Naive B cell (primary cell): Measurements from ENCODE around the gene HMX2. TPM values are rescaled to one million over a fixed set of nuclear protein-coding genes. Genes with fewer than 3 reads are reported as not detected.
A peak's percentile ranks its signal among the peaks of the same experiment; 100 is the strongest.
"Not testable (repeated sequence)": the region's sequence is repeated elsewhere in the genome, so short reads cannot be mapped to it uniquely, and the experiment has no call there.

Experiments used
- ATAC-seq, 2 donors: fragments of 150-1000 bp; cut with Tn5 transposase; 2 replicates each; pipeline ENCODE4 v1.10.0; 2021; ENCODE audit warnings: low read depth in 2 of 2, mild to moderate bottlenecking in 2 of 2, moderate library complexity in 2 of 2
- DNase-seq: peaks from one replicate; pipeline ENCODE4 v3.0.0; 2022
- H3K27ac Mint-ChIP-seq, 6 donors: one replicate each; pipeline ENCODE4 v1.8.0; 2020 to 2022; ENCODE audit warnings: mild to moderate bottlenecking in 6 of 6, mixed read lengths in 6 of 6, moderate library complexity in 5 of 6, inconsistent platforms in 2 of 6
- H3K27me3 Mint-ChIP-seq, 3 donors: one replicate each; pipeline ENCODE4 v1.8.0; 2021 to 2022; ENCODE audit warnings: mixed read lengths in 3 of 3, mild to moderate bottlenecking in 1 of 3
- H3K36me3 Mint-ChIP-seq, 2 donors: one replicate each; pipeline ENCODE4 v1.8.0; 2020 to 2022; ENCODE audit warnings: mixed read lengths in 2 of 2, inconsistent platforms in 1 of 2, mild to moderate bottlenecking in 1 of 2
- H3K4me1 Mint-ChIP-seq, 3 donors: one replicate each; pipeline ENCODE4 v1.8.0; 2020 to 2022; ENCODE audit warnings: mixed read lengths in 3 of 3, inconsistent platforms in 1 of 3, mild to moderate bottlenecking in 1 of 3, moderate library complexity in 1 of 3
- H3K4me3 Mint-ChIP-seq, 8 donors: one replicate each; pipeline ENCODE4 v1.8.0; 2020 to 2022; ENCODE audit warnings: mild to moderate bottlenecking in 8 of 8, mixed read lengths in 8 of 8, moderate library complexity in 8 of 8, inconsistent platforms in 2 of 8
- H3K9me3 Mint-ChIP-seq, 7 donors: one replicate each; pipeline ENCODE4 v1.8.0; 2020 to 2022; ENCODE audit warnings: mixed read lengths in 7 of 7, mild to moderate bottlenecking in 5 of 7, inconsistent platforms in 2 of 7, moderate library complexity in 1 of 7
- polyA plus RNA-seq, 6 donors: library from polyadenylated mRNA; unstranded; fragments of 300-500 nt; fragmentation: Illumina TruSeq; gene quantifications; one replicate each; pipeline ENCODE4 v1.2.3, GENCODE V29; 2021; ENCODE audit warnings: low read depth in 6 of 6

The HMX2 gene
- polyA plus RNA-seq, 6 donors from 2014 or later: not detected

GRCh38 chr10:123164319-123164718 lies 16.4 kb downstream of the HMX2 start:
- H3K36me3 Mint-ChIP-seq: peaks cover 8 to 21% of the 10 kb centered on the region in 2 donors
- DNase-seq (no peak), ATAC-seq (no peak)
- H3K4me1 Mint-ChIP-seq: peaks cover 0 to 11% (median 7%) of the 10 kb centered on the region in 3 donors
- H3K4me3 Mint-ChIP-seq: no peak overlapping the region
- no peaks in the 10 kb centered on the region for H3K27me3 Mint-ChIP-seq
- no peak overlapping the region for H3K27ac Mint-ChIP-seq
- no peaks in the 10 kb centered on the region for H3K9me3 Mint-ChIP-seq

GRCh38 chr10:123165445-123166072 lies 17.6 kb downstream of the HMX2 start:
- peaks cover 8 to 21% of the 10 kb centered on the region in 2 donors for H3K36me3 Mint-ChIP-seq
- ATAC-seq (no peak), DNase-seq (no peak)
- no peak overlapping the region for H3K27ac Mint-ChIP-seq
- peaks cover 0 to 3% (median 3%) of the 10 kb centered on the region in 3 donors for H3K4me1 Mint-ChIP-seq
- no peaks in the 10 kb centered on the region for H3K27me3 Mint-ChIP-seq
- no peak overlapping the region for H3K4me3 Mint-ChIP-seq
- H3K9me3 Mint-ChIP-seq: no peaks in the 10 kb centered on the region

- H3K4me1 Mint-ChIP-seq: peaks cover 0 to 2% (median 0%) of the 10 kb centered on the region in 3 donors
- no peaks in the 10 kb centered on the region for H3K27me3 Mint-ChIP-seq
- peaks cover 8 to 18% of the 10 kb centered on the region in 2 donors for H3K36me3 Mint-ChIP-seq
- no peaks in the 10 kb centered on the region for H3K9me3 Mint-ChIP-seq
- no peak for DNase-seq
- ATAC-seq: no peak
- H3K4me3 Mint-ChIP-seq: no peak overlapping the region
- H3K27ac Mint-ChIP-seq: peak overlapping the region in 2 of 6 donors; percentile 43 to 65
Measured at GRCh38 chr10:123166618-123167017, 18.7 kb downstream of the HMX2 start.

- ATAC-seq: no peak
- peaks cover 8 to 28% of the 10 kb centered on the region in 2 donors for H3K36me3 Mint-ChIP-seq
- no peak for DNase-seq
Measured at GRCh38 chr10:123170961-123171360, 23.0 kb downstream of the HMX2 start.

GRCh38 chr10:123171616-123172015 lies 23.7 kb downstream of the HMX2 start:
- Mint-ChIP-seq H3K36me3 (peaks cover 8 to 34% of the 10 kb centered on the region in 2 donors), H3K27ac (peak overlapping the region in 1 of 6 donors; percentile 63)
- not testable (repeated sequence) for H3K4me3 Mint-ChIP-seq, DNase-seq, H3K27me3 Mint-ChIP-seq, H3K9me3 Mint-ChIP-seq, H3K4me1 Mint-ChIP-seq, ATAC-seq

More at GRCh38 chr10:123170961-123171360, 23.0 kb downstream of the HMX2 start:
- Mint-ChIP-seq H3K9me3 (peaks cover 0 to 1% (median 0%) of the 10 kb centered on the region in 7 donors), H3K27ac (no peak overlapping the region), H3K4me1 (peaks cover 2 to 5% (median 4%) of the 10 kb centered on the region in 3 donors), H3K27me3 (no peaks in the 10 kb centered on the region), H3K4me3 (no peak overlapping the region)

- no peak for ATAC-seq
- no peak for DNase-seq
- Mint-ChIP-seq H3K4me1 (peaks cover 0 to 5% (median 4%) of the 10 kb centered on the region in 3 donors), H3K27me3 (no peaks in the 10 kb centered on the region), H3K27ac (peak overlapping the region in 1 of 6 donors; percentile 42), H3K9me3 (peaks cover 0 to 10% (median 5%) of the 10 kb centered on the region in 7 donors), H3K36me3 (peaks cover 0 to 34% of the 10 kb centered on the region in 2 donors), H3K4me3 (no peak overlapping the region)
Measured at GRCh38 chr10:123175389-123176387, 27.8 kb downstream of the HMX2 start.

- not testable (repeated sequence) for H3K27ac Mint-ChIP-seq, H3K4me3 Mint-ChIP-seq, H3K27me3 Mint-ChIP-seq, DNase-seq, H3K4me1 Mint-ChIP-seq, ATAC-seq
- Mint-ChIP-seq H3K36me3 (peaks cover 5 to 31% of the 10 kb centered on the region in 2 donors), H3K9me3 (peaks cover 3 to 19% (median 14%) of the 10 kb centered on the region in 7 donors)
Measured at GRCh38 chr10:123178390-123178789, 30.5 kb downstream of the HMX2 start.

- Mint-ChIP-seq H3K9me3 (peaks cover 4 to 38% (median 30%) of the 10 kb centered on the region in 7 donors), H3K27ac (peak overlapping the region in 1 of 6 donors; percentile 37), H3K27me3 (no peaks in the 10 kb centered on the region), H3K4me1 (no peaks in the 10 kb centered on the region), H3K4me3 (no peak overlapping the region), H3K36me3 (peaks cover 24 to 32% of the 10 kb centered on the region in 2 donors)
- DNase-seq: no peak
- ATAC-seq: no peak
Measured at GRCh38 chr10:123180101-123181090, 32.5 kb downstream of the HMX2 start.

- no peak overlapping the region for H3K27ac Mint-ChIP-seq
- H3K27me3 Mint-ChIP-seq: no peaks in the 10 kb centered on the region
- ATAC-seq: no peak
- DNase-seq: no peak
- H3K9me3 Mint-ChIP-seq: peaks cover 4 to 46% (median 32%) of the 10 kb centered on the region in 7 donors
- H3K4me1 Mint-ChIP-seq: no peaks in the 10 kb centered on the region
- H3K4me3 Mint-ChIP-seq: no peak overlapping the region
- H3K36me3 Mint-ChIP-seq: peaks cover 41 to 43% of the 10 kb centered on the region in 2 donors
Measured at GRCh38 chr10:123183724-123184123, 35.8 kb downstream of the HMX2 start.

- H3K4me1 Mint-ChIP-seq: no peaks in the 10 kb centered on the region
- no peaks in the 10 kb centered on the region for H3K27me3 Mint-ChIP-seq
- H3K4me3 Mint-ChIP-seq: no peak overlapping the region
- peaks cover 4 to 38% (median 30%) of the 10 kb centered on the region in 7 donors for H3K9me3 Mint-ChIP-seq
- H3K36me3 Mint-ChIP-seq: peaks cover 50 to 61% of the 10 kb centered on the region in 2 donors
- no peak for ATAC-seq
- no peak overlapping the region for H3K27ac Mint-ChIP-seq
- no peak for DNase-seq
Measured at GRCh38 chr10:123187781-123188180, 39.8 kb downstream of the HMX2 start.

GRCh38 chr10:123191886-123192285 lies 44.0 kb downstream of the HMX2 start:
- H3K27ac Mint-ChIP-seq: no peak overlapping the region
- no peaks in the 10 kb centered on the region for H3K4me1 Mint-ChIP-seq
- DNase-seq (no peak), ATAC-seq (no peak)
- H3K36me3 Mint-ChIP-seq: peaks cover 18 to 22% of the 10 kb centered on the region in 2 donors
- no peaks in the 10 kb centered on the region for H3K9me3 Mint-ChIP-seq
- no peak overlapping the region for H3K4me3 Mint-ChIP-seq
- no peaks in the 10 kb centered on the region for H3K27me3 Mint-ChIP-seq

GRCh38 chr10:123194056-123194455 lies 46.1 kb downstream of the HMX2 start:
- ATAC-seq (no peak), DNase-seq (no peak)
- Mint-ChIP-seq H3K36me3 (peaks cover 8 to 20% of the 10 kb centered on the region in 2 donors), H3K9me3 (no peaks in the 10 kb centered on the region), H3K27ac (no peak overlapping the region), H3K4me3 (no peak overlapping the region), H3K27me3 (no peaks in the 10 kb centered on the region), H3K4me1 (no peaks in the 10 kb centered on the region)
